NCI-H345 treated with DMSO at 0.1 percent for 48 hours (cell line): ENCODE measurements around the gene CCND1.

ENCODE experiments used
- DNase-seq: peaks from one replicate; lab custom pipeline; 2025; ENCODE audit not compliant: unreplicated experiment; lab: John Stamatoyannopoulos, UW

Gene CCND1

GRCh38 chr11:69640995-69641581 is at the start of gene CCND1:
TSS of gene CCND1 (plus strand) at chr11:69641156. CDS start at chr11:69641314, 158 bp downstream.
- DNase-seq: peak; percentile 15

GRCh38 chr11:69592986-69593650 is 47.8 kb upstream of the CCND1 start:
- no peak for DNase-seq

- no peak for DNase-seq
Observed at GRCh38 chr11:69593851-69594250, 47.1 kb upstream of the CCND1 start.

GRCh38 chr11:69594481-69594880 is 46.5 kb upstream of the CCND1 start:
- DNase-seq: no peak

- DNase-seq: no peak
Observed at GRCh38 chr11:69595805-69596665, 44.9 kb upstream of the CCND1 start.

GRCh38 chr11:69598147-69598546 is 42.8 kb upstream of the CCND1 start:
- DNase-seq: no peak

- DNase-seq: no peak
Observed at GRCh38 chr11:69599502-69599901, 41.5 kb upstream of the CCND1 start.

GRCh38 chr11:69600001-69600400 is 41.0 kb upstream of the CCND1 start:
- DNase-seq: no peak

GRCh38 chr11:69601011-69601975 is 39.7 kb upstream of the CCND1 start:
- DNase-seq: no peak

- DNase-seq: no peak
Observed at GRCh38 chr11:69603111-69603836, 37.7 kb upstream of the CCND1 start.

GRCh38 chr11:69604055-69604454 is 36.9 kb upstream of the CCND1 start:
- no peak for DNase-seq

GRCh38 chr11:69605737-69606526 is 35.0 kb upstream of the CCND1 start:
- no peak for DNase-seq

- no peak for DNase-seq
Observed at GRCh38 chr11:69609351-69609750, 31.6 kb upstream of the CCND1 start.

GRCh38 chr11:69611548-69612526 is 29.1 kb upstream of the CCND1 start:
- DNase-seq: no peak

GRCh38 chr11:69613594-69613993 is 27.4 kb upstream of the CCND1 start:
- no peak for DNase-seq

GRCh38 chr11:69614085-69614484 is 26.9 kb upstream of the CCND1 start:
- DNase-seq: no peak

GRCh38 chr11:69615545-69616278 is 25.2 kb upstream of the CCND1 start:
- no peak for DNase-seq

- no peak for DNase-seq
Observed at GRCh38 chr11:69617220-69617619, 23.7 kb upstream of the CCND1 start.
